HG03066 (cell line): ENCODE data around the gene PKDREJ.
A peak's percentile ranks its signal among the peaks of the same experiment; 100 is the strongest.
"Not testable (repeated sequence)": the region's sequence is repeated elsewhere in the genome, so short reads cannot be mapped to it uniquely, and the experiment has no call there.

Source experiments
- ATAC-seq: cut with Tn5 transposase; IDR thresholded peaks from one replicate; pipeline ENCODE4 v1.9.1; 2021; ENCODE audit warnings: low read depth; ENCODE audit not compliant: unreplicated experiment

PKDREJ gene, protein sequence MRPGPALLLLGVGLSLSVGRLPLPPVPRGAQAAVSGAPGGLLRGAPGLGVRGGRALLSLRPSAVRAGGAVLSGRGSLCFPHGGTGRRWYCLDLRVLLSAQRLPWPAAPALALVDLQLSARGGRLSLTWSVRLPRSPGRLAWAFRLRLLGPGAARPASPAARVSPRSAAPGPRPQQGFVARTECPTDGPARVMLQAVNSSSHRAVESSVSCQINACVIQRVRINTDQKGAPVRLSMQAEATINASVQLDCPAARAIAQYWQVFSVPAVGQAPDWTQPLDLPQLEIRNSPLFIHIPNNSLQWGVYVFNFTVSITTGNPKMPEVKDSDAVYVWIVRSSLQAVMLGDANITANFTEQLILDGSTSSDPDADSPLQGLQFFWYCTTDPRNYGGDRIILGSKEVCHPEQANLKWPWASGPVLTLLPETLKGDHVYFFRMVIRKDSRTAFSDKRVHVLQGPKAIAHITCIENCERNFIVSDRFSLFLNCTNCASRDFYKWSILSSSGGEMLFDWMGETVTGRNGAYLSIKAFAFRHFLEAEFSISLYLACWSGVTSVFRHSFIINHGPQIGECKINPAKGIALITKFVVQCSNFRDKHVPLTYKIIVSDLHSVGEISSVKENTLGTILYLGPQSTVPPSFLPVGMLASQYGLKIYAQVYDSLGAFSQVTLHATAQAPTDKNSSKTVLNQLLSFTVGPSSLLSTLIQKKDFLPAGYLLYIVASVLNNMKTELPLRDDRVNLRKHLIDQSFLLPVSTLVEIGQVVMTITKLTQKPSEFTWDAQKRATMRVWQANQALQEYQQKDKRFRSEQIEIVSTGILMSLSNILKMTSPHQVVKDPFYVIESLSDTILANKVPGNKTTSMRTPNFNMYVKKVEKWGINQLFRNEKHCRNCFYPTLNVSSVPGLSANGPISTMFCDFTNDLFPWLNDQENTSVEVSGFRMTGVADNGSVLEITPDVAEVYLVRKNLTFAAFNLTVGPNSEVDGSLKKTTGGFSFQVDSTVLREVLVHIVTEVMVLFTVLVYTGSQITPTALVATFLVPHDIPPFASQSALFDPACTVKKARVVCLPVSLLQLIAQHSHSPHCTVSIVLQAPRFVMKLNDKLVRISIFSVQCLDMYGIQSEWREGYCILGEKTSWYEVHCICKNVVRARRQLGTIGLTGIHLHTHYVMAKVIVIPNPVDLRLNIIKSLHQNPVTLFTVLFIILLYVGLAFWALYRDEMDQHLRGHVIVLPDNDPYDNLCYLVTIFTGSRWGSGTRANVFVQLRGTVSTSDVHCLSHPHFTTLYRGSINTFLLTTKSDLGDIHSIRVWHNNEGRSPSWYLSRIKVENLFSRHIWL (N-terminal part only)

DNA sequence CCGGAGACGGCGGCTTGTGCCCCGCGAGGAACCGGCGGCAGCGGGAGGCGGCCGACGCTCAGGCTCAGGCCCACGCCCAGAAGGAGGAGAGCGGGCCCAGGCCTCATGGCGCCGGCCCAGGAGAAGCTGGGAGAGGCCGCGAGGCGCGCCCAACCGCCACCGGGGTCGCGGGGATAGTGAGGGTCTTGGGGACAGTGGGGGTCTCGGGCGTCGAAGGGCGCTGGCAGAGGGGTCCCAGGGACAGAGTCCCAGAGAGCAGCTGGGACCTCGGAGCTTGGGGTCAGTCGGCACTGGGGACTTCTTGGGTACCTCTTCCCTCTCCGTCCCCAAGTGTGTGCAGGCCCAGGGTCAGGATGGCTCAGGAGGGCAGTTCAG is at the start of gene PKDREJ:
Gene PKDREJ, minus strand, starts transcription at position 128 of the 375 bp plus-strand sequence. Its CDS starts 21 bp downstream, at position 107.
- ATAC-seq: no peak

DNA sequence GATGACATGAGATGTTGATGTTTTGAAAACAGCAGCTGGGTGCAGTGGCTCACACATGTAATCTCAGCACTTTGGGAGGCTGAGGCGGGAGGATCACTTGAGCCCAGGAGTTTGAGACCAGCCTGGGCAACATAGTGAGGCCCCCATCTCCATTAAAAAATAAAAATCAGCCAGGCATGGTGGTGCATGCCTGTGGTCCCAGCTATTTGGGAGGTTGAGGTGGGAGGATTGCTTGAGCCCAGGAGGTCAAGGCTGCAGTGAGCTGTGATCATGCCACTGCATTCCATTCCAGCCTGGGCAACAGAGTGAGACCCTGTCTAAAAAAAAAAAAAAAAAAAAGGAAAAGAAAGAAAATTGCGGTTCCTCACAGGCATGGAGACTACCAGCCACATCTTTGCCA is 49.7 kb upstream of the PKDREJ start:
- ATAC-seq: not testable (repeated sequence)

GRCh38 chr22:46312056-46312455 is 48.9 kb upstream of the PKDREJ start:
- no peak for ATAC-seq

DNA sequence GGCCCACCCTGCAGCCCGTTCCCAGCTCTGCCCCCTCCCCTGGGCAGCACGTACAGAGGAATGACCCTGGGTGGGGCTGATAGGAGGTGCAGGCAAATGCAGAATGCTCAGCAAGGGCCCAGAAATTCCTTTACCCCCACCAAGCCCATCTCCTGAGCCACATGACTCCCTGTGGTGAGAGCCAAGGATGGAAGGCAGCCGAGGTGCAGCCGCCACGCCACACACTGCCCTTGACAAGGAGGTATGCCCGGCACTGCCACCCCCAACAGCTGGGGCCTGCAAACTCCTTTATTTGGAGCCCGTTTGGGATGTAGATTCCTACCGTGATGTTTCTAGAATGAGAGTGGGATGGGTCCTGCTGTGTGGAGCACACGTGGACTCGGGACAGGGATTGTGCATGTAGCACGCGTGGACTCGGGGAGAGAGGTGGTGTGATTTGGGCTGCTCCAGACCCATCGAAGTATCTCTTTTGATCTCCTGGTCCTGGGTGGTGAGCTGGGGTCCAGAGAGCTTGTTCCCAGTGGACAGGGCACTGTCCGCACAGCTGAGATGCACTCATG is 46.5 kb upstream of the PKDREJ start:
- ATAC-seq: no peak

DNA sequence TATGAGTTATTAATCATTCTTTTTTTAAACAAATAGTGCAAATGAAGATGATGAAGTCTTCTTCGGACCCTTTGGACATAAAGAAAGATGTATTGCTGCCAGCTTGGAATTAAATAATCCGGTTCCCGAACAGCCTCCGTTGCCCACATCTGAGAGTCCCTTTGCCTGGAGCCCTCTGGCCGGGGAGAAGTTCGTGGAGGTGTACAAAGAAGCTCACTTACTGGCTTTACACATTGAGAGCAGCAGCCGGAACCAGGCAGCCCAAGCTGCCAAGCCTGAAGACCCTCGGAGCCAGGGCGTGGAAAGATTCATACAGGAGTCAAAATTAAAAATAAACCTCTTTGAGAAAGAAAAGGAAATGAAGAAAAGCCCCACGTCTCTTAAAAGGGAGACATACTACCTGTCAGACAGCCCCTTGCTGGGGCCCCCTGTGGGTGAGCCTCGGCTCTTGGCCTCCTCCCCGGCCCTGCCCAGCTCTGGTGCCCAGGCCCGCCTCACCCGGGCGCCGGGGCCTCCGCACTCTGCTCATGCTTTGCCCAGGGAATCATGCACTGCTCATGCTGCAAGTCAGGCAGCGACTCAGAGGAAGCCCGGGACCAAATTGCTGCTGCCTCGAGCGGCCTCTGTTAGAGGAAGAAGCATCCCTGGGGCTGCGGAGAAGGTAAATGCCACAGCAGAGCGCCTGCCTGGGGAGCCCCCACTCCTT is 45.3 kb upstream of the PKDREJ start:
- no peak for ATAC-seq

- no peak for ATAC-seq
These were observed 40.3 kb upstream of the PKDREJ start for GRCh38 chr22:46303347-46303965.

- no peak for ATAC-seq
These were observed 37.3 kb upstream of the PKDREJ start for GRCh38 chr22:46300491-46300890.

DNA sequence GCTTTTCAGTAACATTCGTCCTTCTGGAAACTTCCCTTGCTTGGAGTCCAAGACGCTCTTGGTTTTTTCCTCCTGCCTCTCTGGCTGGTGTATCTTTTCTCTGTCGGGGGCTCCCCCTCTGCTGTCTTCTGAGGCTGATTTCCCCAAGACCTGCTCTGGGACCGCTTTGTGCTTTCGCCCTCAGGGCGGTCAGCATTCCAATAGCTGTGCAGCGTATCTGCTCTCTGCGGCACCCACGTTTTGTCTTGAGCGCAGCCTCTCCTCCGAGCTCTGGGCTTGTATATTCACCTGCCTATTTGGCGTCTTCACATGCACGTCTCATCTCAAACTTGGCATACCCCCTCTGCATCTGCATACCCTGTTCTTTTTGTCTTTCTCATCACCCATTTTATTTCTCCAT is 36.0 kb upstream of the PKDREJ start:
- no peak for ATAC-seq

GRCh38 chr22:46297151-46297812 is 34.1 kb upstream of the PKDREJ start:
- peak; percentile 7 for ATAC-seq

GRCh38 chr22:46296257-46297150 is 33.4 kb upstream of the PKDREJ start, which contains the start of gene GTSE1:
GTSE1 (plus strand) TSS chr22:46296870; CDS start chr22:46297401, 531 bp downstream.
- peak; percentile 92 for ATAC-seq

- ATAC-seq: no peak
These were observed 32.3 kb upstream of the PKDREJ start for GRCh38 chr22:46295277-46295971.

GRCh38 chr22:46294784-46295183 is 31.6 kb upstream of the PKDREJ start:
- no peak for ATAC-seq

DNA sequence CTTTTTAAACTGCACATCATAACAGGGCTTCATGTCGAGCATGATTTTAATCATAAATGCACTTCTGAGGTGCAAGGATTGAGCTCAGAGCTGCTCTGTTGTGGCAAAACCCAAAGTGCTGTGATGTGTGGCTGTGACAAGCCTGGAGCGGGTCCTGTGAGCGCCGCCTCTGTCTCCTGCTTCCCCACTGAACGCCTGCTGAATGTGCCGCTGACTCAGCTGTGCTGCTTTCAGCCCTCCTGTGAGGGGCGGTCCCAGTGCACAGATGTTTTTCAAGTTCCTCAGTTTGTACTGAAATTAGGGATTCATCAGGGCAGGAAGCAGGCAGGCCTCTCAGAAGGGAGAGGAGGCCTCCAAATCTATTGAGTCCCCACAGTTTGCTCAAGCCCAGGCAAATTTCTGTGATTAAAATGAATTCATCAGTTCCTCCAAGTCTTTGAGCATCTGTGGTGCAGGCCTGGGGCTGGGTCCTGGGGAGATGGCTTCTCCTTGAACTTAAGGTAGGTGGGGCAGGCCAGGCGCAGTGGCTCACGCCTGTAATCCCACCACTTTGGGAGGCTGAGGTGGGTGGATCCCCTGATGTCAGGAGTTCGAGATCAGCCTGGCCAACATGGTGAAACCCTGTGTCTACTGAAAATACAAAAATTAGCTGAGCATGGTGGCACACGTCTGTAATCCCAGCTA is 30.6 kb upstream of the PKDREJ start:
- no peak for ATAC-seq

DNA sequence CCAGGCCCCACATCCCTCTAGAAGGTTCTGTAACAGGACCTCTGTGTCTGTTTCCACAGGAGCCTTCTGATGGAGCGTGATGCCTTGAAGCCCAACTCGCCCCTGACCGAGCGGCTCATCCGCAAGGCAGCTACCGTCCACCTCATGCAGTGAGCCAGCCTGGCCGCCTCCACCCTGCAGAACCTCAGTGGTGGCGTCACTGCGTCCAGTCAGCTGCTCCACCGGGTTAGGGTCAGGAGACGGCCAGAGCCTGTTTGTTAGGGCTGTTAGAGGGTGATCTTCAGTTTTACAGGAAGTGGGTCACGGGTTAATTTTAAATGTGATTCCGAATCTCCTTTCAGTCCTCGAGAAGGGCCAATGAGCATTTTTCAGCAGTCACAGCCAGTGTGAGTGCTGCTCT is 29.6 kb upstream of the PKDREJ start:
- ATAC-seq: no peak

DNA sequence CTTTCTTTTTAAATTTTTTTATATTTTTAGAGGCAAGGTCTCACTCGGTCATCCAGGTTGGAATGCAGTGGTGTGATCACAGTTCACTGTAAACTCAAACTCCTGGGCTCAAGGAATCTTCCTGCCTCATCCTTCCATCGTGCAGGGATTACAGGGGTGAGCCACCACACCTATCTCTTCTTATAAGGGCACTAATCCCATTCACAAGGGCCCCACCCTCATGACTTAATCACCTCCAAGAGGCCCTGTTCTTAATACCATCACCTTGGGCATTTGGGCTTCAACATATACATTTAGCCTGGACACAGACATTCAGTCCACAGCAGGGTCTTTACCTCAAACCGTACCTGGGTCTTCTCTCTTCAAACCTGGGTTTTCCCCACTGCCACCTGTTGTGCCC is 29.0 kb upstream of the PKDREJ start:
- no peak for ATAC-seq
